Measurements from ENCODE around the gene ATP10A. TPM values are rescaled to one million over a fixed set of nuclear protein-coding genes. Genes with fewer than 3 reads are reported as not detected.
"Not testable (repeated sequence)": the region's sequence is repeated elsewhere in the genome, so short reads cannot be mapped to it uniquely, and the experiment has no call there.

Gene ATP10A
- total and polyA plus RNA-seq, 5 experiments from 2014 or later = 5.2 to 59.1 (median 18.1) TPM

- peaks cover 0 to 5% (median 0%) of the 10 kb centered on the region in 9 donors for H3K9me3 Mint-ChIP-seq
- POLR2A ChIA-PET = no interaction called here
- no peak overlapping the region for H3K4me3 Mint-ChIP-seq
- DNase-seq = no peak
- H3K27me3 Mint-ChIP-seq = peaks cover 6 to 42% (median 21%) of the 10 kb centered on the region in 5 donors
- no peak for ATAC-seq
- no peaks in the 10 kb centered on the region for H3K36me3 Mint-ChIP-seq
- no peaks in the 10 kb centered on the region for H3K4me1 Mint-ChIP-seq
- H3K27ac Mint-ChIP-seq = no peak overlapping the region
These were observed 204.6 kb downstream of the ATP10A start for GRCh38 chr15:25658560-25658959.

- ATAC-seq (no peak), DNase-seq (no peak)
- POLR2A ChIA-PET = no interaction called here
- Mint-ChIP-seq H3K36me3 (no peaks in the 10 kb centered on the region), H3K27me3 (peaks cover 5 to 34% (median 22%) of the 10 kb centered on the region in 5 donors), H3K27ac (no peak overlapping the region), H3K4me1 (peaks cover 0 to 2% (median 0%) of the 10 kb centered on the region in 4 donors), H3K9me3 (peaks cover 0 to 5% (median 0%) of the 10 kb centered on the region in 9 donors), H3K4me3 (no peak overlapping the region)
These were observed 207.7 kb downstream of the ATP10A start for GRCh38 chr15:25655207-25655948.

- ATAC-seq = no peak
- Mint-ChIP-seq H3K4me3 (no peak overlapping the region), H3K4me1 (peaks cover 0 to 2% (median 0%) of the 10 kb centered on the region in 4 donors), H3K27me3 (peaks cover 7 to 32% (median 19%) of the 10 kb centered on the region in 5 donors), H3K36me3 (no peaks in the 10 kb centered on the region), H3K9me3 (peaks cover 0 to 5% (median 0%) of the 10 kb centered on the region in 9 donors), H3K27ac (no peak overlapping the region)
- POLR2A ChIA-PET = no interaction called here
- no peak for DNase-seq
These were observed 209.8 kb downstream of the ATP10A start for GRCh38 chr15:25653371-25653770.

- DNase-seq = no peak
- Mint-ChIP-seq H3K4me3 (no peak overlapping the region), H3K4me1 (peaks cover 0 to 2% (median 0%) of the 10 kb centered on the region in 4 donors), H3K9me3 (no peaks in the 10 kb centered on the region), H3K27ac (no peak overlapping the region), H3K27me3 (peaks cover 3 to 32% (median 18%) of the 10 kb centered on the region in 5 donors), H3K36me3 (no peaks in the 10 kb centered on the region)
- ATAC-seq = no peak
- POLR2A ChIA-PET = no interaction called here
These were observed 210.4 kb downstream of the ATP10A start for GRCh38 chr15:25652704-25653103.

GRCh38 chr15:25649390-25649789, 213.7 kb downstream of the ATP10A start:
- no peak overlapping the region for H3K4me3 Mint-ChIP-seq
- POLR2A ChIA-PET = no interaction called here
- DNase-seq (no peak), ATAC-seq (no peak)
- no peaks in the 10 kb centered on the region for H3K9me3 Mint-ChIP-seq
- H3K4me1 Mint-ChIP-seq = peaks cover 0 to 2% (median 0%) of the 10 kb centered on the region in 4 donors
- H3K27me3 Mint-ChIP-seq = peaks cover 8 to 51% (median 12%) of the 10 kb centered on the region in 5 donors
- H3K36me3 Mint-ChIP-seq = no peaks in the 10 kb centered on the region
- no peak overlapping the region for H3K27ac Mint-ChIP-seq

GRCh38 chr15:25643120-25643519, 220.0 kb downstream of the ATP10A start:
- DNase-seq (no peak), ATAC-seq (no peak)
- no peak overlapping the region for H3K4me3 Mint-ChIP-seq
- H3K27ac Mint-ChIP-seq = no peak overlapping the region
- peaks cover 10 to 70% (median 25%) of the 10 kb centered on the region in 5 donors for H3K27me3 Mint-ChIP-seq
- H3K9me3 Mint-ChIP-seq = no peaks in the 10 kb centered on the region
- H3K4me1 Mint-ChIP-seq = no peaks in the 10 kb centered on the region
- no peaks in the 10 kb centered on the region for H3K36me3 Mint-ChIP-seq
- POLR2A ChIA-PET = no interaction called here

GRCh38 chr15:25641762-25642161, 221.4 kb downstream of the ATP10A start:
- Mint-ChIP-seq H3K36me3 (no peaks in the 10 kb centered on the region), H3K9me3 (no peaks in the 10 kb centered on the region), H3K27me3 (peaks cover 10 to 61% (median 22%) of the 10 kb centered on the region in 5 donors), H3K4me3 (no peak overlapping the region), H3K27ac (no peak overlapping the region), H3K4me1 (no peaks in the 10 kb centered on the region)
- ATAC-seq (no peak), DNase-seq (no peak)
- POLR2A ChIA-PET = no interaction called here

- ATAC-seq (no peak), DNase-seq (no peak)
- Mint-ChIP-seq H3K36me3 (no peaks in the 10 kb centered on the region), H3K4me3 (no peak overlapping the region), H3K9me3 (no peaks in the 10 kb centered on the region), H3K27ac (no peak overlapping the region), H3K4me1 (no peaks in the 10 kb centered on the region), H3K27me3 (peaks cover 13 to 60% (median 22%) of the 10 kb centered on the region in 5 donors)
- POLR2A ChIA-PET = no interaction called here
These were observed 221.8 kb downstream of the ATP10A start for GRCh38 chr15:25641361-25641760.

- H3K4me3 Mint-ChIP-seq, DNase-seq, H3K4me1 Mint-ChIP-seq, H3K36me3 Mint-ChIP-seq, POLR2A ChIA-PET, H3K9me3 Mint-ChIP-seq, H3K27ac Mint-ChIP-seq, ATAC-seq: not testable (repeated sequence)
- H3K27me3 Mint-ChIP-seq = peaks cover 10 to 56% (median 21%) of the 10 kb centered on the region in 5 donors
These were observed 222.2 kb downstream of the ATP10A start for GRCh38 chr15:25640959-25641358.

- no peaks in the 10 kb centered on the region for H3K9me3 Mint-ChIP-seq
- no peaks in the 10 kb centered on the region for H3K4me1 Mint-ChIP-seq
- DNase-seq (no peak), ATAC-seq (no peak)
- POLR2A ChIA-PET = no interaction called here
- H3K36me3 Mint-ChIP-seq = no peaks in the 10 kb centered on the region
- no peak overlapping the region for H3K27ac Mint-ChIP-seq
- no peak overlapping the region for H3K4me3 Mint-ChIP-seq
- peaks cover 9 to 50% (median 19%) of the 10 kb centered on the region in 5 donors for H3K27me3 Mint-ChIP-seq
These were observed 222.7 kb downstream of the ATP10A start for GRCh38 chr15:25640381-25640780.

- H3K4me1 Mint-ChIP-seq, H3K36me3 Mint-ChIP-seq, H3K9me3 Mint-ChIP-seq, POLR2A ChIA-PET, ATAC-seq, H3K4me3 Mint-ChIP-seq, DNase-seq, H3K27ac Mint-ChIP-seq: not testable (repeated sequence)
- peaks cover 1 to 15% (median 9%) of the 10 kb centered on the region in 5 donors for H3K27me3 Mint-ChIP-seq
These were observed 226.6 kb downstream of the ATP10A start for GRCh38 chr15:25636486-25636885.

GRCh38 chr15:25635191-25635590, 227.9 kb downstream of the ATP10A start:
- DNase-seq (no peak), ATAC-seq (no peak)
- Mint-ChIP-seq H3K9me3 (peaks cover 0 to 2% (median 0%) of the 10 kb centered on the region in 9 donors), H3K4me3 (no peak overlapping the region), H3K27ac (no peak overlapping the region), H3K27me3 (peaks cover 1 to 14% (median 4%) of the 10 kb centered on the region in 5 donors), H3K36me3 (no peaks in the 10 kb centered on the region), H3K4me1 (no peaks in the 10 kb centered on the region)
- POLR2A ChIA-PET = no interaction called here

GRCh38 chr15:25633862-25634261, 229.3 kb downstream of the ATP10A start:
- ATAC-seq (no peak), DNase-seq (no peak)
- no peak overlapping the region for H3K27ac Mint-ChIP-seq
- no peaks in the 10 kb centered on the region for H3K36me3 Mint-ChIP-seq
- H3K4me1 Mint-ChIP-seq = no peaks in the 10 kb centered on the region
- H3K27me3 Mint-ChIP-seq = peaks cover 0 to 15% (median 2%) of the 10 kb centered on the region in 5 donors
- H3K9me3 Mint-ChIP-seq = peaks cover 0 to 8% (median 0%) of the 10 kb centered on the region in 9 donors
- POLR2A ChIA-PET = no interaction called here
- H3K4me3 Mint-ChIP-seq = no peak overlapping the region

GRCh38 chr15:25631971-25632370, 231.2 kb downstream of the ATP10A start:
- H3K27ac Mint-ChIP-seq = no peak overlapping the region
- H3K36me3 Mint-ChIP-seq = no peaks in the 10 kb centered on the region
- H3K4me1 Mint-ChIP-seq = no peaks in the 10 kb centered on the region
- H3K9me3 Mint-ChIP-seq = peaks cover 0 to 8% (median 0%) of the 10 kb centered on the region in 9 donors
- no peak overlapping the region for H3K4me3 Mint-ChIP-seq
- POLR2A ChIA-PET = no interaction called here
- DNase-seq (no peak), ATAC-seq (no peak)
- H3K27me3 Mint-ChIP-seq = peaks cover 0 to 23% (median 2%) of the 10 kb centered on the region in 5 donors

Measured in naive thymus-derived CD8-positive, alpha-beta T cell (primary cell).